OCI-LY7 (cell line): Measurements from ENCODE around the gene DENND1A. TPM values are rescaled to one million over a fixed set of nuclear protein-coding genes. Genes with fewer than 3 reads are reported as not detected.

ENCODE experiments used
- BruUV-seq: library from RNA; stranded (reverse); fragments of 400-500 nt; replicated peaks from 2 replicates; lab custom pipeline; 2021; lab: Mats Ljungman, UMichigan
- CTCF ChIA-PET: fragments of 300-600 bp; sonication (Branson Sonifier 250); formaldehyde crosslinking; loops from one replicate; lab custom pipeline; 2022; ENCODE audit warnings: antibody characterized with exemption; ENCODE audit not compliant: unreplicated experiment; lab: Charles Lee
- POLR2A ChIA-PET: fragments of 300-600 bp; sonication (Branson Sonifier 250); formaldehyde crosslinking; loops from one replicate; lab custom pipeline; 2022; ENCODE audit warnings: antibody characterized with exemption; lab: Charles Lee
- DNase-seq: peaks from one replicate; pipeline ENCODE4 v3.0.0-alpha.2; 2015; ENCODE audit warnings: low spot score
- H2AFZ ChIP-seq: fragments of 200-600 bp; sonication (generic), shearing (Covaris generic); 2 replicates; pipeline ENCODE4 v1.6.1; 2014; ENCODE audit warnings: mild to moderate bottlenecking, antibody characterized with exemption, low read length, moderate library complexity
- H3K27ac ChIP-seq: fragments of 200-600 bp; sonication (generic); 2 replicates; pipeline ENCODE4 v1.5.1; 2014; ENCODE audit warnings: mixed run types, low read depth, mild to moderate bottlenecking, moderate library complexity, low read length, inconsistent platforms; ENCODE audit not compliant: poor library complexity, severe bottlenecking
- H3K36me3 ChIP-seq: fragments of 200-600 bp; sonication (generic); 2 replicates; pipeline ENCODE4 v1.6.1; 2014; ENCODE audit warnings: mild to moderate bottlenecking, antibody characterized with exemption, low read length, moderate library complexity, mixed read lengths; ENCODE audit not compliant: insufficient read depth
- H3K4me1 ChIP-seq: fragments of 200-600 bp; sonication (generic); 2 replicates; pipeline ENCODE4 v1.5.1; 2014; ENCODE audit warnings: mild to moderate bottlenecking, low read length; ENCODE audit not compliant: insufficient read depth, poor library complexity, severe bottlenecking
- H3K4me2 ChIP-seq: fragments of 200-600 bp; sonication (generic); 2 replicates; pipeline ENCODE4 v1.6.1; 2014; ENCODE audit warnings: mild to moderate bottlenecking, low read length
- H3K4me3 ChIP-seq: fragments of 200-600 bp; sonication (generic); 2 replicates; pipeline ENCODE4 v1.5.1; 2014; ENCODE audit warnings: mild to moderate bottlenecking, low read depth, low read length; ENCODE audit not compliant: poor library complexity, severe bottlenecking
- H3K79me2 ChIP-seq: fragments of 200-600 bp; sonication (generic); 2 replicates; pipeline ENCODE4 v1.6.1; 2016; ENCODE audit warnings: low read depth, mild to moderate bottlenecking, low read length, moderate library complexity, mixed read lengths; ENCODE audit not compliant: insufficient read depth
- H3K9me2 ChIP-seq: fragments of 200-600 bp; sonication (generic); 2 replicates; pipeline ENCODE4 v1.6.1; 2016; ENCODE audit warnings: mild to moderate bottlenecking, low read length, mixed read lengths; ENCODE audit not compliant: insufficient read depth
- H3K9me3 ChIP-seq: fragments of 200-600 bp; sonication (generic); 2 replicates; pipeline ENCODE4 v1.6.1; 2014; ENCODE audit warnings: mild to moderate bottlenecking, mixed run types, low read length, mixed read lengths
- H4K20me1 ChIP-seq: fragments of 200-600 bp; sonication (generic); 2 replicates; pipeline ENCODE4 v1.6.1; 2014; ENCODE audit warnings: mild to moderate bottlenecking, antibody characterized with exemption, low read length, moderate library complexity, mixed read lengths; ENCODE audit not compliant: insufficient read depth
- EZH2phosphoT487 ChIP-seq: fragments of 200-600 bp; sonication (generic); IDR thresholded peaks from 2 replicates; pipeline ENCODE4 v1.6.1; 2018; ENCODE audit warnings: low read depth, borderline replicate concordance, mild to moderate bottlenecking, mixed run types, antibody characterized with exemption, low read length, moderate library complexity, mixed read lengths
- intact Hi-C: fragments of 100-400 bp; cut with micrococcal nuclease; formaldehyde crosslinking; loops from one replicate; pipeline ENCODE4 v1.10.0; 2022; ENCODE audit not compliant: unreplicated experiment
- total RNA-seq, 2 experiments: library from RNA; depleted of rRNA in 1 of 2; stranded (reverse); fragments of >200 nt in 1 of 2; shearing (Covaris generic) in 1 of 2; gene quantifications; 2 replicates each; pipeline ENCODE4 v1.2.3, GENCODE V29; 2014 to 2022
- TF ChIP-seq, protein P1 (sequence below): fragments of 200-600 bp; sonication (generic); conservative IDR thresholded peaks from 2 replicates; pipeline ENCODE4 v1.5.1; 2014; ENCODE audit warnings: mild to moderate bottlenecking, antibody characterized with exemption, low read length, moderate library complexity, mixed read lengths

DENND1A gene
- total RNA-seq, 2 experiments from 2014 or later: 17.9 to 36.3 TPM

DNA sequence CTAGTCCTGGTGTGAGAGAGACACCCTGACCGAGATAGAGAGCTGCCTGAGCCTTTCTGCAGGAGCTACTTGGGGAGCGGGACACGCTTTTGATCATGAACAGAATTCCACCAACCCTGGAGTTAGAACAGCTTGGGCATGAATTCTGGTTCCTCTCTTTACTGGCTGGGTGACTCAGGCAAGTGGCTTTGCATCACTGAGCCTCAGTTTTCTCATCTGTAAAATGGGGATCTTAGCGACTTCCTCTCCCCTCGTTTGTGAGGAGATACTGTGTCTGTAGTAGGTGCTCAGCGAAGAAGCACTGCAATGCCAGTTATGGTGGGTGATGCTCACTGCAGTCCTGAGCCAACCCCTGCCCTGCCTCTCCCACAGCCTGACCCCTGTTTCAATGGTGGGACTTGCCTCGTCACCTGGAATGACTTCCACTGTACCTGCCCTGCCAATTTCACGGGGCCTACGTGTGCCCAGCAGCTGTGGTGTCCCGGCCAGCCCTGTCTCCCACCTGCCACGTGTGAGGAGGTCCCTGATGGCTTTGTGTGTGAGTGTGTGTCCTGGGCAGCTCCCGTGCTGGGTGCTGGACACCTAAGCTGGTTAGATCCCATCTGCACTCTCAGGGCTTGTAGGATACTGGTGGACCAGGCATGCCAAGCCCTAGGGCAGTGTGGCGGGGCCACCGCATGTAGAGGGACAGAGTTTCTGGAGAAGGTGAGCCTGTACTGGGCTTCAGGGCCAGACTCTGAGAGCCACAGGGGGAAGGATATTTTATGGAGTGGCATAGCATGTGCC lies 557.9 kb downstream of the DENND1A start:
- Histone ChIP-seq H4K20me1 (no peaks in the 10 kb centered on the region), H3K79me2 (no peaks in the 10 kb centered on the region), H3K4me1 (no peaks in the 10 kb centered on the region), H3K27ac (no peak overlapping the region), H3K4me2 (no peak overlapping the region), H3K9me2 (no peaks in the 10 kb centered on the region), H3K36me3 (no peaks in the 10 kb centered on the region), H3K9me3 (no peaks in the 10 kb centered on the region), H2AFZ (no peak overlapping the region), H3K4me3 (no peak overlapping the region)
- intact Hi-C loops: no loop called here
- CTCF ChIA-PET: interaction anchor here (0.5 kb wide), 1 partner anchor 33 kb away, joined by 3 read pairs; no protein-coding TSS in a partner anchor
- no peak for DNase-seq
- no TSS peak for BruUV-seq
- POLR2A ChIA-PET: no interaction called here
- TF ChIP-seq EZH2phosphoT487: no peak
- TF ChIP-seq, protein P1, sequence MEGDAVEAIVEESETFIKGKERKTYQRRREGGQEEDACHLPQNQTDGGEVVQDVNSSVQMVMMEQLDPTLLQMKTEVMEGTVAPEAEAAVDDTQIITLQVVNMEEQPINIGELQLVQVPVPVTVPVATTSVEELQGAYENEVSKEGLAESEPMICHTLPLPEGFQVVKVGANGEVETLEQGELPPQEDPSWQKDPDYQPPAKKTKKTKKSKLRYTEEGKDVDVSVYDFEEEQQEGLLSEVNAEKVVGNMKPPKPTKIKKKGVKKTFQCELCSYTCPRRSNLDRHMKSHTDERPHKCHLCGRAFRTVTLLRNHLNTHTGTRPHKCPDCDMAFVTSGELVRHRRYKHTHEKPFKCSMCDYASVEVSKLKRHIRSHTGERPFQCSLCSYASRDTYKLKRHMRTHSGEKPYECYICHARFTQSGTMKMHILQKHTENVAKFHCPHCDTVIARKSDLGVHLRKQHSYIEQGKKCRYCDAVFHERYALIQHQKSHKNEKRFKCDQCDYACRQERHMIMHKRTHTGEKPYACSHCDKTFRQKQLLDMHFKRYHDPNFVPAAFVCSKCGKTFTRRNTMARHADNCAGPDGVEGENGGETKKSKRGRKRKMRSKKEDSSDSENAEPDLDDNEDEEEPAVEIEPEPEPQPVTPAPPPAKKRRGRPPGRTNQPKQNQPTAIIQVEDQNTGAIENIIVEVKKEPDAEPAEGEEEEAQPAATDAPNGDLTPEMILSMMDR: no peak

GRCh38 chr9:123371228-123371584 lies 558.7 kb downstream of the DENND1A start:
- Histone ChIP-seq H3K79me2 (no peaks in the 10 kb centered on the region), H2AFZ (no peak overlapping the region), H3K9me3 (no peaks in the 10 kb centered on the region), H3K36me3 (no peaks in the 10 kb centered on the region), H3K4me1 (no peaks in the 10 kb centered on the region), H3K27ac (no peak overlapping the region), H3K4me3 (no peak overlapping the region), H4K20me1 (no peaks in the 10 kb centered on the region), H3K4me2 (no peak overlapping the region), H3K9me2 (no peaks in the 10 kb centered on the region)
- intact Hi-C loops: no loop called here
- no TSS peak for BruUV-seq
- DNase-seq: no peak
- ChIA-PET CTCF (no interaction called here), POLR2A (no interaction called here)
- TF ChIP-seq EZH2phosphoT487: no peak
- TF ChIP-seq, protein P1: no peak

DNA sequence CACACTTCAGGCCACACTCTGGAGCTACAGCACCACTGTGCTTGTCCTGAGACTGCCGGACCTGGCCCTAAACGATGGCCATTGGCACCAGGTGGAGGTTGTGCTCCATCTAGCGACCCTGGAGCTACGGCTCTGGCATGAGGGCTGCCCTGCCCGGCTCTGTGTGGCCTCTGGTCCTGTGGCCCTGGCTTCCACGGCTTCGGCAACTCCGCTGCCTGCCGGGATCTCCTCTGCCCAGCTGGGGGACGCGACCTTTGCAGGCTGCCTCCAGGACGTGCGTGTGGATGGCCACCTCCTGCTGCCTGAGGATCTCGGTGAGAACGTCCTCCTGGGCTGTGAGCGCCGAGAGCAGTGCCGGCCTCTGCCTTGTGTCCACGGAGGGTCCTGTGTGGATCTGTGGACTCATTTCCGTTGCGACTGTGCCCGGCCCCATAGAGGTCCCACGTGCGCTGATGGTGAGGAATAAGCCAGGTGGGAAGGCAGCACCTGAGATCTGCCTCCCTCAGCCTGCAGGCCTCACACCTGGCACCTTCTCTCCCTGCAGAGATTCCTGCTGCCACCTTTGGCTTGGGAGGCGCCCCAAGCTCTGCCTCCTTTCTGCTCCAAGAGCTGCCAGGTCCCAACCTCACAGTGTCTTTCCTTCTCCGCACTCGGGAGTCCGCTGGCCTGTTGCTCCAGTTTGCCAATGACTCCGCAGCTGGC lies 559.2 kb downstream of the DENND1A start:
- Histone ChIP-seq H4K20me1 (no peaks in the 10 kb centered on the region), H3K4me2 (no peak overlapping the region), H3K27ac (no peak overlapping the region), H3K9me2 (no peaks in the 10 kb centered on the region), H3K9me3 (no peaks in the 10 kb centered on the region), H3K79me2 (no peaks in the 10 kb centered on the region), H3K4me1 (no peaks in the 10 kb centered on the region), H3K36me3 (no peaks in the 10 kb centered on the region), H2AFZ (no peak overlapping the region), H3K4me3 (no peak overlapping the region)
- no peak for TF ChIP-seq EZH2phosphoT487
- TF ChIP-seq, protein P1: no peak
- no TSS peak for BruUV-seq
- no peak for DNase-seq
- intact Hi-C loops: no loop called here
- CTCF ChIA-PET: no interaction called here
- POLR2A ChIA-PET: no interaction called here
